ENCODE results near the gene TMEM273.

TMEM273 gene

GRCh38 chr10:49170632-49171325 is 17.4 kb downstream of the TMEM273 start:
- no peak for TF ChIP-seq CTCF (IDR thresholded peaks at IDR 0.05; ENCODE audit: insufficient read depth, low read depth, low read length, missing control alignments)
- DNase-seq (ENCODE audit: low read depth) = no peak
- H3K4me3 ChIP-seq (ENCODE audit: low read depth, low read length) = no peak overlapping the region

- TF ChIP-seq CTCF (IDR thresholded peaks at IDR 0.05; ENCODE audit: insufficient read depth, low read depth, low read length, missing control alignments) = no peak
- H3K4me3 ChIP-seq (ENCODE audit: low read depth, low read length) = no peak overlapping the region
- DNase-seq (ENCODE audit: low read depth) = no peak
These were observed 18.4 kb downstream of the TMEM273 start for GRCh38 chr10:49169776-49170175.

DNA sequence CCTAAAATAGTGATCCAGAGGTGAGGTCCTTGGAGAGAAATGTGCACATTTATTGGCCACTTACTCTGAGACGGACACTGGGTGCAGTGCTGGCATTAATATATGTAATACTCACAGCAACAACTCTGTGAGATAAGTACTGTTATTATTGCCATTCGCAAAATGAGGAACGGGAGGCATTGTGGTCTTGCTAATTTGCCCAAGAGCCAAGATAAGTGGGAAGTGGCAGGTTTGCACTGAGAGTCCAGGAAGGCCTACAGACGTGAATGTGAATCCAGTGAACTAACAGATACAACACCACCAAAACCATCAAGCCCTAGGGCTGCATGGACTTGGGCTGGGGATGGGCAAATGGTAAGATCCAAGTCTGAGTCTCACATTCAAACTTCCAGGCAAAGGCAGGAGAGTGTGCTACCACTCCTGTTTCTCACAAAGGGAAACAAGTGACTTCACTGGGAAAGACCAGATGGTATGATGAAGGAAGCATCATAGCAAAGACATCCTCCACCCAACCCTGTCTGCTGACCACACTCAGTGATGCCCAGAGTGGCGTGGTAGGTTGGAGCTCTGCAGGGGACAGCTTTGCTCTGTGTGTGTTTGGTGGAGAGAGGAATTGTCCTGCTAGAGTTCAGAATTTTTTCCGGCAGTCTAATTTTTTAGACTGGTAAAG is 19.2 kb downstream of the TMEM273 start:
- DNase-seq (ENCODE audit: low read depth) = no peak
- no peak for TF ChIP-seq CTCF (IDR thresholded peaks at IDR 0.05; ENCODE audit: insufficient read depth, low read depth, low read length, missing control alignments)
- no peak overlapping the region for H3K4me3 ChIP-seq (ENCODE audit: low read depth, low read length)

DNA sequence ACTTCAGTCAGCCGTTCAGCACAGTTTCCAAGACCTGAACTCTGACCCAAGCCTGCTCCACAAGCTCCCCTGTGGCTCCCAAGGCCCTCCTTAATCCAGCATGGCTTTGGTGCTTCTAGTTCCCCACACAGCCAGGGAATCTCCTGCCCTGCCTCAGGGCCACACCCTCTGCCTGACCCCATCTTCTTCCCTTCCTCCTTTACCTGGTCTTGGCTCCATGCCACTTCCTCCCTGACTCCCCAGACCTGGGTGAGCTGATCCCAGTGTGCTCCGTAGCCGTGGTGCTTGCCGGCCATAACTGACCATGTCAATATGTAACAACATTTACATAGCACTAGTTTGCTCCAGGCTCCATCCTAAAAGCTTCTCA is 20.0 kb downstream of the TMEM273 start:
- DNase-seq (ENCODE audit: low read depth) = no peak
- no peak overlapping the region for H3K4me3 ChIP-seq (ENCODE audit: low read depth, low read length)
- no peak for TF ChIP-seq CTCF (IDR thresholded peaks at IDR 0.05; ENCODE audit: insufficient read depth, low read depth, low read length, missing control alignments)

DNA sequence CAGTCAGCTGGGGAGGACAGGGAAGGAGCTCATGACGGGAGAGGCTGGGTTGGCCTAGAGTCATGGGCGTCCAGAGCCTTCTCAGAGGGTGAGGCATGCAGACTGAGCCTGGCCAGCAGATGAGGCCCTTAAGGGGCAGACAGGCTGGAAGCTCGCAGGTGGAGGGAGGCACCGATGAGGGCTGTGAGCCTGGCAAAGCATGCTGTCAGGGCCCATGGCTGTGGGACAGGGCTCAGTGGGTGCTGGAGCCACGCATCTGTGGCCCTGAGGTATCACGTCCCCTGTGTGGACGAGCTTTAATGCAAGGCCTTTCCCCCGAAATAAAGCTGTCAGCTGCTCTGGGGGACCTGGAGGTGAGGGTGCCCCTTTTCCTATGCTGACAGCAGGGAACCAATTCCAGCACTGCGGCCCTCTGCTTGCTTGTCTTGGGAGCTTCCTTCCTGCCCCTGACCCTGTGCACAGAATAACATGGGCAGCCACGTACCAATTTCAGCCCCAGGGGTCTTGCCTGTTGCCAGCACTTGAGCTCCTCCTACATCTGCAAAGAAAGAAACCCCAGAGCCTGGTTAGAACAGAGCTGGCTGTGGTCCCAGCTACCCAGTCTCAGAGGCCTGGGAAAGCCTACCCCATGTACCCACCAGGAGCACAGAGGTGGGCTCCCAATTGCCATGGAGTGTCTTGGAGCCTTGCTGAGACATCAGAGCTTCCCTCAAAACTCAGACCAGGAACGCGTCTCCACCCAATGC is 20.6 kb downstream of the TMEM273 start:
- no peak for TF ChIP-seq CTCF (IDR thresholded peaks at IDR 0.05; ENCODE audit: insufficient read depth, low read depth, low read length, missing control alignments)
- no peak overlapping the region for H3K4me3 ChIP-seq (ENCODE audit: low read depth, low read length)
- DNase-seq (ENCODE audit: low read depth) = no peak

GRCh38 chr10:49166484-49167400 is 21.4 kb downstream of the TMEM273 start:
- no peak overlapping the region for H3K4me3 ChIP-seq (ENCODE audit: low read depth, low read length)
- DNase-seq (ENCODE audit: low read depth) = no peak
- TF ChIP-seq CTCF (IDR thresholded peaks at IDR 0.05; ENCODE audit: insufficient read depth, low read depth, low read length, missing control alignments) = no peak

Measured in GM12865 (cell line).